RWPE1 (cell line): ENCODE data around the gene LMF1.

Experiments used
- CTCF ChIA-PET: fragments of 350-600 bp; sonication (Branson Sonifier 250); formaldehyde crosslinking; extraction: SDS; loops from one replicate; lab custom pipeline; 2021; lab: Yijun Ruan, JAX
- POLR2A ChIA-PET: fragments of 400-600 bp; formaldehyde crosslinking; extraction: SDS; loops from one replicate; lab custom pipeline; 2020; ENCODE audit warnings: antibody characterized with exemption; ENCODE audit not compliant: low non-redundant PET; lab: Yijun Ruan, JAX
- DNase-seq: peaks from one replicate; pipeline ENCODE4 v3.0.0; 2012; ENCODE audit warnings: low spot score
- H3K27ac ChIP-seq: fragments of 450-650 bp; 2 replicates; pipeline ENCODE4 v1.5.1; 2017
- CTCF ChIP-seq: fragments of 450-650 bp; conservative IDR thresholded peaks from 2 replicates; pipeline ENCODE4 v1.5.1; 2017; ENCODE audit warnings: low read depth, mild to moderate bottlenecking

The LMF1 gene

GRCh38 chr16:874366-875181 is 96.2 kb downstream of the LMF1 start:
- POLR2A ChIA-PET, result no interaction called here
- CTCF ChIA-PET, result no interaction called here
- DNase-seq, result no peak
- no peak for TF ChIP-seq CTCF
- H3K27ac ChIP-seq, result no peak overlapping the region

- no peak for TF ChIP-seq CTCF
- ChIA-PET POLR2A (no interaction called here), CTCF (no interaction called here)
- DNase-seq, result no peak
- H3K27ac ChIP-seq, result no peak overlapping the region
Observed at GRCh38 chr16:873889-874288, 96.9 kb downstream of the LMF1 start.

GRCh38 chr16:873243-873661 is 97.5 kb downstream of the LMF1 start:
- no peak overlapping the region for H3K27ac ChIP-seq
- TF ChIP-seq CTCF, result no peak
- no peak for DNase-seq
- POLR2A ChIA-PET, result no interaction called here
- CTCF ChIA-PET, result interaction anchor here (0.6 kb wide), 1 partner anchor 45 kb away, joined by 5 read pairs; no protein-coding TSS in a partner anchor

- POLR2A ChIA-PET, result no interaction called here
- CTCF ChIA-PET, result interaction anchor here (0.6 kb wide), 1 partner anchor 46 kb away, joined by 5 read pairs; no protein-coding TSS in a partner anchor
- no peak overlapping the region for H3K27ac ChIP-seq
- TF ChIP-seq CTCF, result no peak
- DNase-seq, result no peak
Observed at GRCh38 chr16:872436-873242, 98.1 kb downstream of the LMF1 start.

- no peak for TF ChIP-seq CTCF
- no peak overlapping the region for H3K27ac ChIP-seq
- ChIA-PET CTCF (interaction anchor here (0.7 kb wide), 1 partner anchor 327 kb away, joined by 6 read pairs; no protein-coding TSS in a partner anchor), POLR2A (no interaction called here)
- DNase-seq, result no peak
Observed at GRCh38 chr16:871562-872345, 99.0 kb downstream of the LMF1 start.
